Measurements from ENCODE around the gene ANKUB1. TPM values are rescaled to one million over a fixed set of nuclear protein-coding genes. Genes with fewer than 3 reads are reported as not detected.

Gene ANKUB1
- total and polyA plus RNA-seq, 7 donors, result 2.9 TPM; not detected in 6

- Histone ChIP-seq H3K9me3 (no peaks in the 10 kb centered on the region), H3K27me3 (ENCODE audit: insufficient read depth in 3 of 3, low read length in 2 of 3) (no peaks in the 10 kb centered on the region), H3K27ac (peak overlapping the region; percentile 77), H3K4me3 (peak overlapping the region; percentile 83), H3K36me3 (ENCODE audit: insufficient read depth in 1 of 2, low read depth in 1 of 2) (peaks cover 0 to 35% of the 10 kb centered on the region in 2 donors), H3K4me1 (peaks cover 11% of the 10 kb centered on the region)
- ATAC-seq, result no peak
- intact Hi-C loops (cut with DNase I), result loop anchor here in 1 of 2 donors (5.0 kb wide), 1 partner anchor 60 kb away; the partner anchor contains the start of gene RNF13
- DNase-seq, result no peak
- no peak for TF ChIP-seq CTCF (IDR thresholded peaks at IDR 0.05)
Measured at GRCh38 chr3:149752788-149753136, 39.6 kb downstream of the ANKUB1 start.

- intact Hi-C loops (cut with DNase I), result loop anchor here in 1 of 2 donors (5.0 kb wide), 1 partner anchor 60 kb away; the partner anchor contains the start of gene RNF13
- peak within 1 kb of the TSS; percentile 77 for H3K27ac ChIP-seq
- H3K27me3 ChIP-seq (ENCODE audit: insufficient read depth in 3 of 3, low read length in 2 of 3), result no peaks in the 10 kb centered on the region
- DNase-seq (peak; percentile 72 to 84), ATAC-seq (peak; percentile 97 to 100 (median 98))
- peak; percentile 30 for TF ChIP-seq CTCF (IDR thresholded peaks at IDR 0.05)
- H3K4me1 ChIP-seq, result peaks cover 11% of the 10 kb centered on the region
- WGBS, 3 donors, result 0 to 1% (median 0%) methylated on average over 52 of the region's 52 CpGs
- no peaks in the 10 kb centered on the region for H3K9me3 ChIP-seq
- H3K4me3 ChIP-seq, result peak within 1 kb of the TSS; percentile 83
- H3K36me3 ChIP-seq (ENCODE audit: insufficient read depth in 1 of 2, low read depth in 1 of 2), result peaks cover 0 to 40% of the 10 kb centered on the region in 2 donors
Measured at GRCh38 chr3:149752051-149752787, 40.1 kb downstream of the ANKUB1 start, which contains the start of gene COMMD2. Gene COMMD2 (minus strand): TSS chr3:149752489. CDS start chr3:149752444, 45 bp downstream.

GRCh38 chr3:149751551-149751950 is 40.8 kb downstream of the ANKUB1 start:
- peak overlapping the region; percentile 77 for H3K27ac ChIP-seq
- no peak for TF ChIP-seq CTCF (IDR thresholded peaks at IDR 0.05)
- DNase-seq, result no peak
- 6 to 12% (median 11%) methylated on average over 4 of the region's 4 CpGs for WGBS, 3 donors
- H3K4me1 ChIP-seq, result peaks cover 11% of the 10 kb centered on the region
- peak overlapping the region; percentile 83 for H3K4me3 ChIP-seq
- peak in 1 of 4 donors; percentile 55 for ATAC-seq
- H3K27me3 ChIP-seq (ENCODE audit: insufficient read depth in 3 of 3, low read length in 2 of 3), result no peaks in the 10 kb centered on the region
- peaks cover 0 to 47% of the 10 kb centered on the region in 2 donors for H3K36me3 ChIP-seq (ENCODE audit: insufficient read depth in 1 of 2, low read depth in 1 of 2)
- intact Hi-C loops (cut with DNase I), result loop anchor here in 1 of 2 donors (5.0 kb wide), 1 partner anchor 61 kb away; the partner anchor contains the start of gene RNF13
- no peaks in the 10 kb centered on the region for H3K9me3 ChIP-seq

- Histone ChIP-seq H3K9me3 (no peaks in the 10 kb centered on the region), H3K4me3 (no peak overlapping the region), H3K27me3 (ENCODE audit: insufficient read depth in 3 of 3, low read length in 2 of 3) (no peaks in the 10 kb centered on the region), H3K4me1 (no peaks in the 10 kb centered on the region), H3K36me3 (ENCODE audit: insufficient read depth in 1 of 2, low read depth in 1 of 2) (peaks cover 0 to 99% of the 10 kb centered on the region in 2 donors), H3K27ac (no peak overlapping the region)
- 93 to 97% (median 96%) methylated on average over 3 of the region's 3 CpGs for whole genome bisulfite sequencing, 3 donors
- ATAC-seq (no peak), DNase-seq (no peak)
- TF ChIP-seq CTCF (IDR thresholded peaks at IDR 0.05), result no peak
- intact Hi-C loops (cut with DNase I), result no loop called here
Measured at GRCh38 chr3:149744606-149745005, 47.7 kb downstream of the ANKUB1 start.
